Astrocyte (in vitro differentiated cells and primary cell): ENCODE results near the gene RAB36. TPM values are rescaled to one million over a fixed set of nuclear protein-coding genes. Genes with fewer than 3 reads are reported as not detected.

Experiments used
- DNase-seq: peaks from one replicate; pipeline ENCODE4 v3.0.0-alpha.2; 2010; ENCODE audit warnings: low read depth
- FAIRE-seq: peaks from 2 replicates; lab custom pipeline; 2011; peaks lifted over from hg19 to GRCh38; lab: Jason Lieb, UNC
- H2AFZ ChIP-seq: 2 replicates; pipeline ENCODE4 v1.6.0; 2012; ENCODE audit warnings: low read depth, low read length, inconsistent platforms
- H3K27ac ChIP-seq: 2 replicates; pipeline ENCODE4 v1.5.1; 2011; ENCODE audit warnings: low read depth, low read length, inconsistent platforms
- H3K27me3 ChIP-seq: 2 replicates; pipeline ENCODE4 v1.6.0; 2011; ENCODE audit warnings: low read length, inconsistent platforms; ENCODE audit not compliant: insufficient read depth
- H3K36me3 ChIP-seq: 2 replicates; pipeline ENCODE4 v1.5.1; 2011; ENCODE audit warnings: low read length, inconsistent platforms; ENCODE audit not compliant: insufficient read depth
- H3K4me1 ChIP-seq: 2 replicates; pipeline ENCODE4 v1.5.1; 2011; ENCODE audit warnings: low read length, inconsistent platforms; ENCODE audit not compliant: insufficient read depth
- H3K4me2 ChIP-seq: 2 replicates; pipeline ENCODE4 v1.6.0; 2012; ENCODE audit warnings: low read length, inconsistent platforms
- H3K4me3 ChIP-seq: 2 replicates; pipeline ENCODE4 v1.5.1; 2011; ENCODE audit warnings: low read depth, mild to moderate bottlenecking, low read length, inconsistent platforms; ENCODE audit not compliant: insufficient read depth
- H3K79me2 ChIP-seq: 2 replicates; pipeline ENCODE4 v1.6.0; 2012; ENCODE audit warnings: mild to moderate bottlenecking, low read length, inconsistent platforms; ENCODE audit not compliant: insufficient read depth
- H3K9ac ChIP-seq: 2 replicates; pipeline ENCODE4 v1.6.0; 2012; ENCODE audit warnings: mild to moderate bottlenecking, low read length, inconsistent platforms
- H3K9me3 ChIP-seq: 2 replicates; pipeline ENCODE4 v1.5.1; 2012; ENCODE audit warnings: low read depth, mild to moderate bottlenecking, low read length, inconsistent platforms; ENCODE audit not compliant: insufficient read depth
- H4K20me1 ChIP-seq: 2 replicates; pipeline ENCODE4 v1.6.0; 2012; ENCODE audit warnings: low read length, inconsistent platforms; ENCODE audit not compliant: insufficient read depth
- H3K27ac Mint-ChIP-seq: one replicate; pipeline ENCODE4 v1.8.0; 2021; ENCODE audit warnings: mild to moderate bottlenecking, mixed read lengths; ENCODE audit not compliant: unreplicated experiment
- H3K27me3 Mint-ChIP-seq: one replicate; pipeline ENCODE4 v1.8.0; 2021; ENCODE audit warnings: low read depth, mixed read lengths; ENCODE audit not compliant: unreplicated experiment
- H3K36me3 Mint-ChIP-seq: one replicate; pipeline ENCODE4 v1.8.0; 2021; ENCODE audit warnings: low read depth, mixed read lengths; ENCODE audit not compliant: unreplicated experiment
- H3K4me1 Mint-ChIP-seq: one replicate; pipeline ENCODE4 v1.8.0; 2021; ENCODE audit warnings: low read depth, mixed read lengths; ENCODE audit not compliant: unreplicated experiment
- H3K4me3 Mint-ChIP-seq: one replicate; pipeline ENCODE4 v1.8.0; 2021; ENCODE audit warnings: mild to moderate bottlenecking, moderate library complexity, mixed read lengths; ENCODE audit not compliant: unreplicated experiment
- H3K9me3 Mint-ChIP-seq: one replicate; pipeline ENCODE4 v1.8.0; 2021; ENCODE audit warnings: mild to moderate bottlenecking, mixed read lengths; ENCODE audit not compliant: unreplicated experiment
- EZH2 ChIP-seq: IDR thresholded peaks from 2 replicates; pipeline ENCODE4 v1.6.1; 2012; ENCODE audit warnings: mild to moderate bottlenecking, low read length, inconsistent platforms; ENCODE audit not compliant: insufficient read depth
- total RNA-seq: library from RNA; stranded (reverse); gene quantifications from 2 replicates; pipeline ENCODE4 v1.2.1, GENCODE V29; 2021
- TF ChIP-seq, protein P1 (sequence below): IDR thresholded peaks from 2 replicates; pipeline ENCODE4 v1.5.1; 2011; ENCODE audit warnings: low read depth, mild to moderate bottlenecking, inconsistent platforms, low read length, moderate library complexity; ENCODE audit not compliant: insufficient read depth

RAB36 gene
- total RNA-seq, 1 donor from 2014 or later, result 5.2 TPM

DNA sequence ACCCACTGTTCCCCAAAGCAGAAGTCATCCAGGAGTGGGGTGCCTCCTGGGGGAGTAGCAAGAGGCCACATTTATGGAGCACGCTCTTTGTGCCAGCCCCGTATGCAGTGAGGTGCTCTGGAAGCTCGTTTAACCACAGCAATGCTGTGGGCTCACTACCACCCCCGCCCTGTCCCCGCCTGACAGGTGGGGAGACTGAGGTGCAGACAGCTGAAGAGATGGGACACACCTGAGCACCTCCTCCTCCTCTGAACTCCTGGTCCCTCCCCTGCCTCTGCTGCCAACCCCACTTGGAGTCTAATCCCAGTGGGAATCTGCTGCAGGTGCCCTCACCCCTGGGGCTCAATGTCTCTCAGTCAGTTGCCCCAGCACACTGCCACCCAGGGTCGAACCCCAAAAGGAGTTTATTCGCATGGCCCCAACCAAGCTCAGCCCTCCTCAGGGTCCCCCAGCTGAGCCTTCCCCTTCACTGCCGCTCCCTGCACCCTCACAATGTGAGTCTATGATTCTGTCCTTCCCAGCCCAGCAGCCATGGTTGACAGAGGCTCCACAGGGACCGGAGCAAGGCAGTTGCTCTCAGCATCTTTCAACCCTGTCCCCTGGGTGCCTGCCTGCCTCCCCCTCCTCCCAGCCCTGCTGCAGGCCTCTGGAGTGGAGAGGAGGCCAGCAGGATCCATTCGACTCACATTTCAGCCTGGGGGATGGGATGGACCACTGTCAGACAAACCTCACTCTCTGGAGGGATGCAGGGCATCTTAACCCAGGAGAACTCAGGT lies 21.8 kb downstream of the RAB36 start:
- no peaks in the 10 kb centered on the region for H3K27me3 ChIP-seq
- H4K20me1 ChIP-seq, result no peaks in the 10 kb centered on the region
- H3K9ac ChIP-seq, result no peak overlapping the region
- no peaks in the 10 kb centered on the region for H3K4me1 Mint-ChIP-seq
- no peak overlapping the region for H3K27ac ChIP-seq
- DNase-seq (no peak), FAIRE-seq (no peak)
- H3K27ac Mint-ChIP-seq, result no peak overlapping the region
- H3K9me3 ChIP-seq, result no peaks in the 10 kb centered on the region
- no peaks in the 10 kb centered on the region for H3K36me3 Mint-ChIP-seq
- peaks cover 26% of the 10 kb centered on the region for H3K27me3 Mint-ChIP-seq
- no peak overlapping the region for H2AFZ ChIP-seq
- H3K4me2 ChIP-seq, result no peak overlapping the region
- H3K4me3 Mint-ChIP-seq, result no peak overlapping the region
- H3K79me2 ChIP-seq, result no peaks in the 10 kb centered on the region
- H3K4me3 ChIP-seq, result no peak overlapping the region
- no peaks in the 10 kb centered on the region for H3K36me3 ChIP-seq
- TF ChIP-seq, protein P1, sequence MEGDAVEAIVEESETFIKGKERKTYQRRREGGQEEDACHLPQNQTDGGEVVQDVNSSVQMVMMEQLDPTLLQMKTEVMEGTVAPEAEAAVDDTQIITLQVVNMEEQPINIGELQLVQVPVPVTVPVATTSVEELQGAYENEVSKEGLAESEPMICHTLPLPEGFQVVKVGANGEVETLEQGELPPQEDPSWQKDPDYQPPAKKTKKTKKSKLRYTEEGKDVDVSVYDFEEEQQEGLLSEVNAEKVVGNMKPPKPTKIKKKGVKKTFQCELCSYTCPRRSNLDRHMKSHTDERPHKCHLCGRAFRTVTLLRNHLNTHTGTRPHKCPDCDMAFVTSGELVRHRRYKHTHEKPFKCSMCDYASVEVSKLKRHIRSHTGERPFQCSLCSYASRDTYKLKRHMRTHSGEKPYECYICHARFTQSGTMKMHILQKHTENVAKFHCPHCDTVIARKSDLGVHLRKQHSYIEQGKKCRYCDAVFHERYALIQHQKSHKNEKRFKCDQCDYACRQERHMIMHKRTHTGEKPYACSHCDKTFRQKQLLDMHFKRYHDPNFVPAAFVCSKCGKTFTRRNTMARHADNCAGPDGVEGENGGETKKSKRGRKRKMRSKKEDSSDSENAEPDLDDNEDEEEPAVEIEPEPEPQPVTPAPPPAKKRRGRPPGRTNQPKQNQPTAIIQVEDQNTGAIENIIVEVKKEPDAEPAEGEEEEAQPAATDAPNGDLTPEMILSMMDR, result no peak
- TF ChIP-seq EZH2, result no peak
- H3K4me1 ChIP-seq, result no peaks in the 10 kb centered on the region
- H3K9me3 Mint-ChIP-seq, result no peaks in the 10 kb centered on the region

DNA sequence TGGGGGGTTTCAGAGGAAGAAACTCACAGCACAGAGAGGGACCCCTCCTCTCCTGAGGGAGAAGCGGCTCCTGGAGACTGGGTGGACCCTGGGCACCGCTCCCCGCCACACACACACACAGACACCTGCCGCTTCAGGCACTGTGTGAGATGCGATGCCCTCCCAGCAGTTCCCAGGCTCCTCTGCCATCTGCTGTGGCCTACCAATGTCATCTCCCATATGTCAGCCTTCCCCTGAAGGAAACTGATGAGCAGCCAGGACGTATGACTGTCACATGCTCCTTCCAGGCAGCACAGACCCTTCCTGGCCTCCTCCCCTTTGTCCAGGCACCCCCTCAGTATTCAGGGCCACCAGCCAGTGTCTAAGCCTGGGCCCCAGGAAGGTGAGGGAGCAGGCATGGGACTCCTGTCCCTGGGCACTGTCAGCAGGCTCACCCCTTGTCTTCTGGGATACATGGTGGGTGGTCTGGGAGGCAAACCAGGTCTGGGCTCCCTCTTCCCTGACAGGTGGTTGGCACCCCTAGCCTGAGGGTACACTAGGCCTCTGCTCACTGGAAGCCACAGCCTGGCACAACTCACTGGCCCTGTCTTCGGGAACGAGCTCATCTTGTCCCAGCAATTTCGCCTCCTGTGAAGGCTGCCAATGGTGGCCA lies 23.2 kb downstream of the RAB36 start:
- FAIRE-seq, result no peak
- Histone ChIP-seq H3K9ac (no peak overlapping the region), H3K27me3 (no peaks in the 10 kb centered on the region), H3K27ac (no peak overlapping the region), H3K36me3 (no peaks in the 10 kb centered on the region), H2AFZ (no peak overlapping the region), H3K4me1 (no peaks in the 10 kb centered on the region), H3K9me3 (no peaks in the 10 kb centered on the region), H3K4me3 (no peak overlapping the region), H3K4me2 (no peak overlapping the region), H3K79me2 (no peaks in the 10 kb centered on the region), H4K20me1 (no peaks in the 10 kb centered on the region)
- no peaks in the 10 kb centered on the region for H3K4me1 Mint-ChIP-seq
- H3K27ac Mint-ChIP-seq, result no peak overlapping the region
- H3K27me3 Mint-ChIP-seq, result peaks cover 22% of the 10 kb centered on the region
- no peaks in the 10 kb centered on the region for H3K36me3 Mint-ChIP-seq
- TF ChIP-seq EZH2, result no peak
- TF ChIP-seq, protein P1, result no peak
- DNase-seq, result no peak
- H3K4me3 Mint-ChIP-seq, result no peak overlapping the region
- no peaks in the 10 kb centered on the region for H3K9me3 Mint-ChIP-seq

DNA sequence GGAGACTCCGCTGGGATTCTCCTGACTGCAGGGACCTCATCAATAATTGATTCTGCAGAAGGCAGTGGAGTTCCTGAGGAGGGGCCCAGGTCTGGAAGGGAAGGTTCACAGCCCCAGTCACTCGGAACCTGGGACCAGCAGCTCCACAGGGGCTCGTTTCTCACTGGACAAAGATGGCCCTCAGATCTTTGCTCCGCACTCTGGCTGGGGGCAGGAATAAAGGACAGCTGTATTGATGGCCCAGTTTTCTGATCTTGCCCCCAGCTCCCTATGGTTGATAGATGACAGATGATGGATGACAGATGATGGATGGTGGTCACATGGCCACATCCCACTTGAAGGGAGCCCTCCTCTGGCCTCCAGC lies 23.7 kb downstream of the RAB36 start:
- Mint-ChIP-seq H3K27ac (no peak overlapping the region), H3K9me3 (peaks cover 1% of the 10 kb centered on the region), H3K27me3 (peaks cover 22% of the 10 kb centered on the region), H3K4me3 (no peak overlapping the region), H3K4me1 (no peaks in the 10 kb centered on the region), H3K36me3 (no peaks in the 10 kb centered on the region)
- H3K79me2 ChIP-seq, result no peaks in the 10 kb centered on the region
- no peak overlapping the region for H3K4me2 ChIP-seq
- H3K27ac ChIP-seq, result no peak overlapping the region
- no peaks in the 10 kb centered on the region for H3K27me3 ChIP-seq
- H3K9ac ChIP-seq, result no peak overlapping the region
- no peak overlapping the region for H2AFZ ChIP-seq
- no peaks in the 10 kb centered on the region for H3K4me1 ChIP-seq
- H3K36me3 ChIP-seq, result no peaks in the 10 kb centered on the region
- H4K20me1 ChIP-seq, result no peaks in the 10 kb centered on the region
- DNase-seq (no peak), FAIRE-seq (no peak)
- no peak for TF ChIP-seq EZH2
- TF ChIP-seq, protein P1, result no peak
- H3K9me3 ChIP-seq, result no peaks in the 10 kb centered on the region
- H3K4me3 ChIP-seq, result no peak overlapping the region
